Transverse colon (tissue), 4 donors: ENCODE results near the gene DST. TPM values are rescaled to one million over a fixed set of nuclear protein-coding genes. Genes with fewer than 3 reads are reported as not detected.

ENCODE experiments used
- DNase-seq: peaks from one replicate; pipeline ENCODE4 v3.0.0-alpha.2; 2019
- H3K27ac ChIP-seq, 4 donors: fragments of 200-600 bp; sonication (generic); 2 replicates each; pipeline ENCODE4 v1.5.1; 2016 to 2018; ENCODE audit warnings: inconsistent platforms in 4 of 4
- H3K27me3 ChIP-seq: fragments of 200-600 bp; sonication (generic); 2 replicates; pipeline ENCODE4 v1.5.1; 2017; ENCODE audit warnings: inconsistent platforms
- H3K36me3 ChIP-seq, 4 donors: fragments of 200-600 bp; sonication (generic); 2 replicates each; pipeline ENCODE4 v1.5.1; 2017 to 2019; ENCODE audit warnings: inconsistent platforms in 4 of 4
- H3K4me1 ChIP-seq, 4 donors: fragments of 200-600 bp; sonication (generic); 2 replicates each; pipeline ENCODE4 v1.5.1; 2017 to 2020; ENCODE audit warnings: inconsistent platforms in 4 of 4
- H3K4me3 ChIP-seq, 4 donors: fragments of 200-600 bp; sonication (generic); 1 replicate in 1 of 4; 2 replicates in 3 of 4; pipeline versions ENCODE4 v1.5.1 to v1.6.1; 2017 to 2019; ENCODE audit warnings: inconsistent platforms in 4 of 4
- H3K9me3 ChIP-seq, 2 donors: fragments of 200-600 bp; sonication (generic); 2 replicates each; pipeline ENCODE4 v1.5.1; 2017 to 2019; ENCODE audit warnings: inconsistent platforms in 2 of 2
- CTCF ChIP-seq, 5 experiments: fragments of 200-600 bp in 3 of 5; fragments of 450-650 bp in 2 of 5; sonication (generic) in 3 of 5; IDR thresholded peaks; 1 replicate in 2 of 5; 2 replicates in 3 of 5; pipeline ENCODE4 v1.5.1; 2016 to 2017; ENCODE audit warnings: antibody characterized with exemption in 5 of 5, inconsistent platforms in 3 of 5, mild to moderate bottlenecking in 2 of 5, moderate library complexity in 1 of 5
- EP300 ChIP-seq: sonication (generic); formaldehyde crosslinking; IDR thresholded peaks from one replicate; pipeline ENCODE4 v1.6.1; 2017; ENCODE audit warnings: antibody characterized with exemption, low read depth
- POLR2A ChIP-seq: fragments of 450-650 bp; IDR thresholded peaks from one replicate; pipeline ENCODE4 v1.6.1; 2016; ENCODE audit warnings: antibody characterized with exemption, mild to moderate bottlenecking, moderate library complexity
- POLR2AphosphoS5 ChIP-seq, 3 donors: sonication (generic); formaldehyde crosslinking; IDR thresholded peaks; one replicate each; pipeline ENCODE4 v1.6.1; 2016; ENCODE audit warnings: antibody characterized with exemption in 3 of 3
- WGBS, 2 donors: methylation state at CpG; one replicate each; pipeline ENCODE4 v1.1.5; 2018; ENCODE audit warnings: low coverage in 1 of 2; 5-methylcytosine and 5-hydroxymethylcytosine counted together
- in situ Hi-C, 4 donors: fragments of 200-750 bp; cut with MboI; loops; one replicate each; pipeline versions ENCODE4 v1.15.0 to v1.15.1; 2017; ENCODE audit warnings: low sequenced_read_pairs in 3 of 4, low pct_ligation_motif_present in 1 of 4, low pct_unique_long_range_greater_than_20kb in 1 of 4
- intact Hi-C: fragments of 100-400 bp; cut with DNase I; formaldehyde crosslinking; loops from one replicate; pipeline ENCODE4 v1.15.1; 2023; ENCODE audit warnings: low total_unique reads
- total RNA-seq, 4 donors: library from RNA; depleted of rRNA; stranded (reverse); fragments of >200 nt; gene quantifications; one replicate each; pipeline ENCODE4 v1.1.0, GENCODE V29; 2016

The DST gene
- total RNA-seq, 4 donors from 2014 or later = 280 to 535 (median 428) TPM

GRCh38 chr6:56511591-56511990 is 131.1 kb downstream of the DST start:
- Histone ChIP-seq H3K9me3 (no peaks in the 10 kb centered on the region), H3K4me3 (no peak overlapping the region), H3K36me3 (peaks cover 0 to 18% (median 7%) of the 10 kb centered on the region in 4 donors), H3K27me3 (no peaks in the 10 kb centered on the region), H3K27ac (peak overlapping the region; percentile 34 to 66 (median 54)), H3K4me1 (peaks cover 0 to 51% (median 24%) of the 10 kb centered on the region in 4 donors)
- intact Hi-C loops = no loop called here
- DNase-seq = no peak
- 73 to 74% methylated on average over 2 of the region's 2 CpGs for WGBS, 2 donors
- in situ Hi-C loops = no loop called here
- no peak for TF ChIP-seq EP300
- no peak for TF ChIP-seq POLR2AphosphoS5 (IDR thresholded peaks at IDR 0.05)
- TF ChIP-seq CTCF (IDR thresholded peaks at IDR 0.05) = no peak
- TF ChIP-seq POLR2A = no peak

GRCh38 chr6:56510984-56511531 is 131.6 kb downstream of the DST start:
- TF ChIP-seq CTCF (IDR thresholded peaks at IDR 0.05) (no peak), POLR2AphosphoS5 (IDR thresholded peaks at IDR 0.05) (peak in 1 of 3 donors; percentile 52), EP300 (no peak), POLR2A (no peak)
- in situ Hi-C loops = no loop called here
- WGBS, 2 donors = 17 to 28% methylated on average over 2 to 3 of the region's 3 CpGs
- Histone ChIP-seq H3K9me3 (no peaks in the 10 kb centered on the region), H3K4me3 (no peak overlapping the region), H3K27ac (peak overlapping the region; percentile 43 to 66 (median 60)), H3K36me3 (peaks cover 0 to 20% (median 7%) of the 10 kb centered on the region in 4 donors), H3K4me1 (peaks cover 0 to 45% (median 24%) of the 10 kb centered on the region in 4 donors), H3K27me3 (no peaks in the 10 kb centered on the region)
- peak; percentile 26 for DNase-seq
- intact Hi-C loops = no loop called here

- peaks cover 0 to 29% (median 7%) of the 10 kb centered on the region in 4 donors for H3K36me3 ChIP-seq
- TF ChIP-seq POLR2AphosphoS5 (IDR thresholded peaks at IDR 0.05) = no peak
- TF ChIP-seq EP300 = no peak
- TF ChIP-seq CTCF (IDR thresholded peaks at IDR 0.05) = no peak
- TF ChIP-seq POLR2A = no peak
Measured at GRCh38 chr6:56509031-56509430, 133.7 kb downstream of the DST start.

GRCh38 chr6:56507517-56507916 is 135.2 kb downstream of the DST start:
- Histone ChIP-seq H3K4me3 (no peak overlapping the region), H3K9me3 (no peaks in the 10 kb centered on the region), H3K36me3 (peaks cover 0 to 37% (median 7%) of the 10 kb centered on the region in 4 donors), H3K4me1 (peaks cover 0 to 29% (median 17%) of the 10 kb centered on the region in 4 donors), H3K27ac (peak overlapping the region; percentile 30 to 70 (median 52)), H3K27me3 (no peaks in the 10 kb centered on the region)
- in situ Hi-C loops (no loop called here), intact Hi-C loops (no loop called here)
- DNase-seq = no peak
- WGBS, 2 donors = 64 to 77% methylated on average over 3 to 4 of the region's 4 CpGs
- TF ChIP-seq POLR2AphosphoS5 (IDR thresholded peaks at IDR 0.05) (no peak), CTCF (IDR thresholded peaks at IDR 0.05) (no peak), POLR2A (no peak), EP300 (no peak)

More at GRCh38 chr6:56509031-56509430, 133.7 kb downstream of the DST start:
- no peaks in the 10 kb centered on the region for H3K27me3 ChIP-seq
- intact Hi-C loops (no loop called here), in situ Hi-C loops (no loop called here)
- no peak for DNase-seq
- no peak overlapping the region for H3K4me3 ChIP-seq
- peaks cover 0 to 29% (median 17%) of the 10 kb centered on the region in 4 donors for H3K4me1 ChIP-seq
- peak overlapping the region in 3 of 4 donors; percentile 35 to 70 (median 45) for H3K27ac ChIP-seq
- no peaks in the 10 kb centered on the region for H3K9me3 ChIP-seq
- 67 to 82% methylated on average over 2 to 3 of the region's 3 CpGs for WGBS, 2 donors
